DND-41 (cell line): ENCODE measurements around the gene ARFGEF3.

ENCODE experiments used
- ATAC-seq: fragments of 200-7000 bp; cut with Tn5 transposase; 3 replicates; pipeline ENCODE4 v1.9.1; 2021; ENCODE audit warnings: low read depth; ENCODE audit not compliant: insufficient read depth
- DNase-seq: peaks from one replicate; pipeline ENCODE4 v3.0.0-alpha.2; 2020
- H2AFZ ChIP-seq: 2 replicates; pipeline ENCODE4 v1.6.0; 2012; ENCODE audit warnings: low read depth, low read length
- H3K27ac ChIP-seq: 2 replicates; pipeline ENCODE4 v1.5.1; 2012; ENCODE audit warnings: low read length, inconsistent platforms
- H3K27me3 ChIP-seq: fragments of 200-600 bp; sonication (generic); 2 replicates; pipeline ENCODE4 v1.6.0; 2012; ENCODE audit warnings: low read length, mild to moderate bottlenecking, inconsistent platforms; ENCODE audit not compliant: insufficient read depth, poor library complexity
- H3K36me3 ChIP-seq: 2 replicates; pipeline ENCODE4 v1.5.1; 2012; ENCODE audit warnings: low read length, inconsistent platforms; ENCODE audit not compliant: insufficient read depth
- H3K4me1 ChIP-seq: 2 replicates; pipeline ENCODE4 v1.5.1; 2012; ENCODE audit warnings: mild to moderate bottlenecking, low read length; ENCODE audit not compliant: insufficient read depth
- H3K4me2 ChIP-seq: 2 replicates; pipeline ENCODE4 v1.6.0; 2012; ENCODE audit warnings: mild to moderate bottlenecking, moderate library complexity, low read length, inconsistent platforms; ENCODE audit not compliant: insufficient read depth
- H3K4me3 ChIP-seq, 2 experiments: fragments of 200-600 bp in 1 of 2; shearing (Covaris generic) in 1 of 2; 2 replicates each; pipeline ENCODE4 v1.5.1; 2012 to 2016; ENCODE audit warnings: inconsistent platforms in 2 of 2, low read length in 2 of 2, mild to moderate bottlenecking in 2 of 2, low read depth in 1 of 2, moderate library complexity in 1 of 2
- H3K79me2 ChIP-seq: 2 replicates; pipeline ENCODE4 v1.6.0; 2012; ENCODE audit warnings: low read length, inconsistent platforms; ENCODE audit not compliant: insufficient read depth
- H3K9ac ChIP-seq: 2 replicates; pipeline ENCODE4 v1.6.0; 2012; ENCODE audit warnings: low read depth, mild to moderate bottlenecking, inconsistent platforms, low read length, moderate library complexity
- H3K9me3 ChIP-seq: 2 replicates; pipeline ENCODE4 v1.5.1; 2012; ENCODE audit warnings: low read length, moderate library complexity, mild to moderate bottlenecking, inconsistent platforms; ENCODE audit not compliant: insufficient read depth, severe bottlenecking
- H4K20me1 ChIP-seq: 2 replicates; pipeline ENCODE4 v1.6.0; 2012; ENCODE audit warnings: low read length; ENCODE audit not compliant: insufficient read depth
- EZH2 ChIP-seq: IDR thresholded peaks from 3 replicates; pipeline ENCODE4 v1.6.1; 2012; ENCODE audit warnings: borderline replicate concordance, low read depth, mild to moderate bottlenecking, moderate library complexity, low read length, inconsistent platforms; ENCODE audit not compliant: severe bottlenecking
- TF ChIP-seq, protein P1 (sequence below): IDR thresholded peaks from 2 replicates; pipeline ENCODE4 v1.5.1; 2012; ENCODE audit warnings: borderline replicate concordance, low read length, moderate library complexity, mild to moderate bottlenecking; ENCODE audit not compliant: poor library complexity, severe bottlenecking; ENCODE audit errors: extremely low read depth

The ARFGEF3 gene

DNA sequence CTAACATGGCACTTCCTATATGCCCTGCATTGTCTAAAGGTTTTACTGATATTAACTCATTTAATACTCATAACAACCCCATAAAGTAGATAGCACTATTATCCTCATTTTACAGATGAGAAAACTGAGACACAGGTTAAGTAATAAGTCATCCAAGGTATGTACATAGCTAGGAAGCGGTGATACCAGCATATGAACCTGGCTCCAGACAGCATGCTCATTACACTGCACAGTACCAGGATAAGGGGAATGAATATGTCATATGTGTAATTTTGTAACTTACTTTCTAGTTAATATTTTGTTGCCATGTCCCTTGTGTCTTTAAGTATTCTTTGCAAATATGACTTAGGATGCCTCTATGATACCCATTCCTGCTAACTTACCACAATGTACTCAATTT lies 109.7 kb downstream of the ARFGEF3 start:
- ATAC-seq (no peak), DNase-seq (no peak)
- Histone ChIP-seq H3K4me1 (no peaks in the 10 kb centered on the region), H2AFZ (no peak overlapping the region), H3K9ac (no peak overlapping the region), H4K20me1 (0 out of 2 replicates have a peak, but pooled peaks cover 2% of the 10 kb centered on the region), H3K27me3 (peaks cover 17% of the 10 kb centered on the region), H3K4me2 (no peak overlapping the region), H3K9me3 (no peaks in the 10 kb centered on the region), H3K79me2 (no peaks in the 10 kb centered on the region), H3K27ac (no peak overlapping the region), H3K36me3 (no peaks in the 10 kb centered on the region), H3K4me3 (no peak overlapping the region)
- TF ChIP-seq, protein P1, sequence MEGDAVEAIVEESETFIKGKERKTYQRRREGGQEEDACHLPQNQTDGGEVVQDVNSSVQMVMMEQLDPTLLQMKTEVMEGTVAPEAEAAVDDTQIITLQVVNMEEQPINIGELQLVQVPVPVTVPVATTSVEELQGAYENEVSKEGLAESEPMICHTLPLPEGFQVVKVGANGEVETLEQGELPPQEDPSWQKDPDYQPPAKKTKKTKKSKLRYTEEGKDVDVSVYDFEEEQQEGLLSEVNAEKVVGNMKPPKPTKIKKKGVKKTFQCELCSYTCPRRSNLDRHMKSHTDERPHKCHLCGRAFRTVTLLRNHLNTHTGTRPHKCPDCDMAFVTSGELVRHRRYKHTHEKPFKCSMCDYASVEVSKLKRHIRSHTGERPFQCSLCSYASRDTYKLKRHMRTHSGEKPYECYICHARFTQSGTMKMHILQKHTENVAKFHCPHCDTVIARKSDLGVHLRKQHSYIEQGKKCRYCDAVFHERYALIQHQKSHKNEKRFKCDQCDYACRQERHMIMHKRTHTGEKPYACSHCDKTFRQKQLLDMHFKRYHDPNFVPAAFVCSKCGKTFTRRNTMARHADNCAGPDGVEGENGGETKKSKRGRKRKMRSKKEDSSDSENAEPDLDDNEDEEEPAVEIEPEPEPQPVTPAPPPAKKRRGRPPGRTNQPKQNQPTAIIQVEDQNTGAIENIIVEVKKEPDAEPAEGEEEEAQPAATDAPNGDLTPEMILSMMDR: no peak
- TF ChIP-seq EZH2: no peak

DNA sequence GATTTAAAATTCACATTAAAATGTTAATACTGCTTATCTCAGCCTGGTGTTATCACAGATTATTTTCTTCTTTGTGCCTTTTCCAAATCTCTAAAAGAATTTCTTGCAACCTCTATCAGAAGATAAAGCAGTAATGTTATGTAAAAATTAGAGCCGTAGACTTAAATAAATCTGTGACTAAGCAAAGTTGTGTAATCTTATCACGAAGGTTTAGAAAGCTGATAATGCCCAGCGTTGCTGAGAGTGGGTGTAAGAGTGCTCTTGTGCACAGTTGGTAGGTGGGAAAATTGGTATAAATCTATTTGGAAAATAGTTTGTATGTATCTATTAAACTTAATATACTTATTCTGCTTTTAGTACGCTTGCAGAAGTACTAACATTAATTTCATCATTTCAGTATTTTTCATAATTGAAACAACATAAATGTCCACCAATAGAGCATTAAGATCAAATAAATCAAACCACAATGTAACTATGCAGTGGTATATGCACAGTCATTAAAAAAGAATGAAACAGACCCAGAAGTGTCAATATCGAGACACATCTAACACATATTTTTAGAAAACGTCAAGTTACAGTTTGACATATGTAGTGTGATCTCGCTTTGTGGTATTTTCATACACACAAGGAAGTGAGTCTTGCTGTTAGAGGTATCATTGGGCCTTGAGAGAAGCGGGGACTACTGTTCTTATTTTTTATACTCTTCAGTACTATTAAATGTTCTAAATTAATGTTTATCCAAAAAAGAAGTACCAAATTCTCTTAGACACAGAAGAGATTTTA lies 111.0 kb downstream of the ARFGEF3 start:
- H2AFZ ChIP-seq: no peak overlapping the region
- ATAC-seq: no peak
- no peak for TF ChIP-seq EZH2
- TF ChIP-seq, protein P1: no peak

DNA sequence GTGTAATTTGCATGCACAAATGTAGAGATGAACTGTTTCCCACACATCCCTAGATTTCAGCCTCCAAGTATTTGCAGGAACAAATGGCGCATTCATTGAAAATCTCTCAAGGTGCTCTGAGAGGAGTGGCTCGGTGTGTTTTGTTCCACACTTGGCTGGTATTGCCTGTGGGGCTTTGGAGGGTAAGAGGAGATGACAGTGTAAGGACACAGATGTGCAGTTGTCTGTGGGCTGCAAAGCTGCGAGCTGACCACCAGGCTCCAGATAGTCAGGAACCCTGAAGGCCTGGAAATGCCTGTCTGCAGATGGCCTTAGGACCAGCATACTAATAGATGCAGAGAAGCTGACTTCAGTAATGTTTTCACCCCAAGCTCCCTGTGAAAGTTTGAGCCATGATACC lies 114.2 kb downstream of the ARFGEF3 start:
- DNase-seq (no peak), ATAC-seq (no peak)
- no peaks in the 10 kb centered on the region for H3K36me3 ChIP-seq
- no peaks in the 10 kb centered on the region for H4K20me1 ChIP-seq
- no peak overlapping the region for H3K4me2 ChIP-seq
- H3K4me3 ChIP-seq: no peak overlapping the region
- no peaks in the 10 kb centered on the region for H3K27me3 ChIP-seq
- H3K27ac ChIP-seq: no peak overlapping the region
- H2AFZ ChIP-seq: no peak overlapping the region
- TF ChIP-seq, protein P1: no peak
- no peak for TF ChIP-seq EZH2
- no peaks in the 10 kb centered on the region for H3K9me3 ChIP-seq
- no peak overlapping the region for H3K9ac ChIP-seq
- H3K4me1 ChIP-seq: no peaks in the 10 kb centered on the region
- H3K79me2 ChIP-seq: no peaks in the 10 kb centered on the region

More for the DNA sequence above, 111.0 kb downstream of the ARFGEF3 start:
- Histone ChIP-seq H3K9me3 (no peaks in the 10 kb centered on the region), H3K79me2 (no peaks in the 10 kb centered on the region), H4K20me1 (0 out of 2 replicates have a peak, but pooled peaks cover 2% of the 10 kb centered on the region), H3K36me3 (no peaks in the 10 kb centered on the region), H3K4me2 (no peak overlapping the region), H3K4me1 (no peaks in the 10 kb centered on the region), H3K27me3 (peaks cover 17% of the 10 kb centered on the region), H3K9ac (no peak overlapping the region), H3K4me3 (no peak overlapping the region), H3K27ac (no peak overlapping the region)
- DNase-seq: no peak
